ENCODE measurements around the gene SEC14L5. TPM values are rescaled to one million over a fixed set of nuclear protein-coding genes. Genes with fewer than 3 reads are reported as not detected.

The SEC14L5 gene
- polyA plus RNA-seq, 3 donors from 2014 or later: not detected

DNA sequence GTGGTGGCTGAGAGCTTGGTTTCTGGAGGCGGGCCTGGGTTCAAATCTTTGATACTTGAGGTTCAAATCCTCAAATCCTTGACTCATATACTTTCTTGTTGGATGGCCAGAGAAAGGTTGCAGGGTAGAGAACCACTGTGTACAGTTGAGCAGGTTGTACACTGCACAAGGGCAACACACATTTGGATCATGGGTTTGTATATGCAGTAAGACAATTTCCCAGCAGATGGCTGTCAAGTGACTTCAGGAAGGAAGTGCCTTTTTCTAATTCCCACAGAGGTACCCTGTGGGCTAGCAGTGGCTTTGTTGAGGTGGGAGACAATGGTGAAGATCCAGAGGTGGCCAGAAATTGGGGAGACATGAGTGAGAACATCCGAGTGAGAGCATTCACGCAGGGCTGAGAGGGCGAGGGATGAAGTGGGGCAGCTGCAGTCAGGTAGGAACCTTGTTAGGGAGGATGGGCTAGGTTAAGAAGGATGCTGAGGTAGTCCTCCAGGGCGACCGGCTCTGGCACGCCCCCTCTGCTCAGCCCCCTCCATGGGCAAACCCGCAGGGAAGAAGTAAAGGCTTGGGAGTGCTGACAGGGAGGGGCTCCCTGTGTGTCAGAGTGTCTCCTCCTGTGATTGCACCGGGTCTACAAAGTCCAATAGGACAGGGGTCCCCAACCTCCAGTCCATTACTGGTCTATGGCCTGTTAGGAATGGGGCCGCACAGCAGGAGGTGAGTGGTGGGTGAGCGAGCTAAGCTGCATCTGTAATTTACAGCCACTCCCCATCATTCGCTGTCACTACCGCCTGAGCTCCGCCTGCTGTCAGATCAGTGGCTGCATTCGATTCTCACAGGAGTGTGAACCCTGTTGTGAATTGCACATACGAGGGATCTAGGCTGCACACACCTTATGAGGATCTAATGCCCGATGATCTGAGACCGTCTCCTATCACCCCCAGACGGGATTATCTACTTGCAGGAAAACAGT is 104.9 kb downstream of the SEC14L5 start:
- Mint-ChIP-seq H3K27me3 (ENCODE audit: low read depth in 3 of 3) (peaks cover 0 to 7% (median 4%) of the 10 kb centered on the region in 3 donors), H3K27ac (no peak overlapping the region), H3K4me3 (no peak overlapping the region), H3K36me3 (no peaks in the 10 kb centered on the region), H3K4me1 (no peaks in the 10 kb centered on the region), H3K9me3 (no peaks in the 10 kb centered on the region)
- no peak for DNase-seq

DNA sequence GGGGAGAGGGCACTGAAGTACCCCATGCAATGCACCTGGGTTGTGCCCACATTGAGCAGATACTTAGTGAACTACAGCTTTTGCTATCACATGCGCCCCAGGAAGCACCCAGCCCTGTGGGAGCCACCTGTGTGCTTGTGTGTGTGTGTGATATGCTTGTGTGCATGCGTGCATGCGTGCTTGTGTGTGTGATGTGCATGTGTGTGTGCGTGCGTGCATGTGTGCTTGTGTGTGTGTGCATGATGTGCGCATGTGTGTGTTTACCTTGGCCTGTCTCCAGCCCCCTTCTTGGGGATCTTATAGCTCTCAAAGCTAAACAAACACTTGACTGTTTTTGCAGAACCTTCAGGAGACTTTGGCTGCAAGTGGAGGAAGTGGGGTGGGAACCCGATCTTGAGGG is 106.8 kb downstream of the SEC14L5 start:
- no peaks in the 10 kb centered on the region for H3K9me3 Mint-ChIP-seq
- H3K36me3 Mint-ChIP-seq: no peaks in the 10 kb centered on the region
- DNase-seq: no peak
- H3K27me3 Mint-ChIP-seq (ENCODE audit: low read depth in 3 of 3): peaks cover 0 to 9% (median 4%) of the 10 kb centered on the region in 3 donors
- no peak overlapping the region for H3K27ac Mint-ChIP-seq
- peaks cover 0 to under 1% of the 10 kb centered on the region in 2 donors for H3K4me1 Mint-ChIP-seq
- no peak overlapping the region for H3K4me3 Mint-ChIP-seq

DNA sequence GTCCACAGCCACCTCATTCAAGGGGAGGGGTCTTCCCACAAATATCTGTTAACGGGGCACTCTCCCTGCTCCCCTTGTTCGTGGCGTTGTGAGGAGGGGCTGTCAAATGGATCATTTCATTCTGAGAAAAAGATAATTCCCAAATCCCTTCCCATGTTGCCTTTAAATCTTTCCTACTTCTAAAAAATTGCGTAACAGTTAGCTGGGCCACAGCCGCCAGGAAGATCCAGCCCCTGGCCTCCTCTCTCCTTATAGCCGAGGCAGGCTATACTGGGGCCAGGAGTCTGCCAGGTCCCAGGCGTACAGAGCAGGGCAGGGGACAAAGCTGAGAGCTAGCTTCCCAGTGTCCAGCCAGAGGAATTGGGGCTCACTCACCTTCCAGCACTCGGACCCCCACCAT is 107.2 kb downstream of the SEC14L5 start:
- H3K9me3 Mint-ChIP-seq: no peaks in the 10 kb centered on the region
- H3K27ac Mint-ChIP-seq: no peak overlapping the region
- no peak overlapping the region for H3K4me3 Mint-ChIP-seq
- H3K4me1 Mint-ChIP-seq: peaks cover 2 to 3% of the 10 kb centered on the region in 2 donors
- peaks cover 0 to 9% (median 5%) of the 10 kb centered on the region in 3 donors for H3K27me3 Mint-ChIP-seq (ENCODE audit: low read depth in 3 of 3)
- no peaks in the 10 kb centered on the region for H3K36me3 Mint-ChIP-seq
- DNase-seq: no peak

GRCh38 chr16:5065813-5066212 is 107.7 kb downstream of the SEC14L5 start, which contains the start of gene C16orf89:
TSS of gene C16orf89 (minus strand) at chr16:5065956. CDS start at chr16:5065908, 48 bp downstream.
- DNase-seq: no peak
- Mint-ChIP-seq H3K36me3 (no peaks in the 10 kb centered on the region), H3K4me1 (peaks cover 3 to 8% of the 10 kb centered on the region in 2 donors), H3K27me3 (ENCODE audit: low read depth in 3 of 3) (peaks cover 0 to 7% (median 7%) of the 10 kb centered on the region in 3 donors), H3K27ac (no peak within 1 kb of the TSS), H3K4me3 (no peak within 1 kb of the TSS), H3K9me3 (no peaks in the 10 kb centered on the region)

DNA sequence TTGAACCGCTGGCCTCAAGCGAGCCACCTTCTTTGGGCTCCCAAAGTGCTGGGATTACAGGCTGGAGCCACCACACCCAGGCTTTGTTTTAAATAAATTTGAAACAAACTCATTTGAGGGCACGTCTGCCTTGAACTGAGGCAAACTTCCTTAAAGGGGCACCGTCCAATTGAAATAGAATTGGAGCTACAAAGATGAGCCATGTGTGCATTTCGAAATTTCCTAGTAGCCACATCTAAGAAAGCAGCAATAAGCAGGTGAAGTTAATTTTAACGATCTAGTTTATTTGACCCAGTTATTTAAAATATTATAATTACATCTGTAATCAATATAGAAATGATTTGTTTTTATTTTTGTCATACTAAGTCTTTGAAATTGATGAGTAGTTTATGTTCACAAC is 108.4 kb downstream of the SEC14L5 start:
- Mint-ChIP-seq H3K4me3 (no peak overlapping the region), H3K4me1 (peaks cover 10 to 15% of the 10 kb centered on the region in 2 donors)

More for the DNA sequence above, 108.4 kb downstream of the SEC14L5 start:
- H3K9me3 Mint-ChIP-seq: no peaks in the 10 kb centered on the region
- no peaks in the 10 kb centered on the region for H3K36me3 Mint-ChIP-seq
- DNase-seq: no peak
- no peak overlapping the region for H3K27ac Mint-ChIP-seq
- H3K27me3 Mint-ChIP-seq (ENCODE audit: low read depth in 3 of 3): peaks cover 2 to 9% (median 8%) of the 10 kb centered on the region in 3 donors

Other genes with a start within 250 kb of the SEC14L5 start
- gene ANKS3, start 224.1 kb upstream of the SEC14L5 start, polyA plus RNA-seq: 1 to 10 TPM; 1.4 to 6.4 (median 2.6) TPM
- under 1 TPM in 2 of 3 donors, not detected in 1; 0.15 to 0.22 TPM for gene DNAAF8, start 223.8 kb upstream of the SEC14L5 start, polyA plus RNA-seq
- gene ZNF500, start 191.2 kb upstream of the SEC14L5 start, polyA plus RNA-seq: 10 to 100 TPM in 1 of 3 donors, 1 to 10 TPM in 2; 4.4 to 13.1 (median 8.9) TPM
- gene SEPTIN12, start 170.0 kb upstream of the SEC14L5 start, polyA plus RNA-seq: not detected
- not detected for gene SMIM22, start 163.0 kb upstream of the SEC14L5 start, polyA plus RNA-seq
- gene ROGDI, start 155.7 kb upstream of the SEC14L5 start, polyA plus RNA-seq: 1 to 10 TPM; 4.8 to 9.3 (median 5.4) TPM
- 10 to 100 TPM; 26.0 to 50.2 (median 27.9) TPM for gene GLYR1, start 111.0 kb upstream of the SEC14L5 start, polyA plus RNA-seq
- 10 to 100 TPM in 2 of 3 donors, 1 to 10 TPM in 1; 2.8 to 30.7 (median 13.9) TPM for gene UBN1, start 110.8 kb upstream of the SEC14L5 start, polyA plus RNA-seq
- under 1 TPM in 2 of 3 donors, not detected in 1; 0.03 to 0.43 TPM for gene PPL, start 21.2 kb upstream of the SEC14L5 start, polyA plus RNA-seq
- gene NAGPA, start 75.6 kb downstream of the SEC14L5 start, polyA plus RNA-seq: 10 to 100 TPM; 26.6 to 50.6 (median 37.2) TPM
- not detected for gene C16orf89, start 107.6 kb downstream of the SEC14L5 start, polyA plus RNA-seq
- gene ALG1, start 113.5 kb downstream of the SEC14L5 start, polyA plus RNA-seq: 10 to 100 TPM; 29.2 to 47.5 (median 32.8) TPM
- gene EEF2KMT, start 139.5 kb downstream of the SEC14L5 start, polyA plus RNA-seq: 10 to 100 TPM in 2 of 3 donors, 1 to 10 TPM in 1; 3.6 to 17.3 (median 11.8) TPM